ENCODE measurements around the gene FAM174C. TPM values are rescaled to one million over a fixed set of nuclear protein-coding genes. Genes with fewer than 3 reads are reported as not detected.

Gene FAM174C
- polyA plus RNA-seq, 1 of the 3 experiments (the other 2 are of a cell fraction) = 78.0 TPM

DNA sequence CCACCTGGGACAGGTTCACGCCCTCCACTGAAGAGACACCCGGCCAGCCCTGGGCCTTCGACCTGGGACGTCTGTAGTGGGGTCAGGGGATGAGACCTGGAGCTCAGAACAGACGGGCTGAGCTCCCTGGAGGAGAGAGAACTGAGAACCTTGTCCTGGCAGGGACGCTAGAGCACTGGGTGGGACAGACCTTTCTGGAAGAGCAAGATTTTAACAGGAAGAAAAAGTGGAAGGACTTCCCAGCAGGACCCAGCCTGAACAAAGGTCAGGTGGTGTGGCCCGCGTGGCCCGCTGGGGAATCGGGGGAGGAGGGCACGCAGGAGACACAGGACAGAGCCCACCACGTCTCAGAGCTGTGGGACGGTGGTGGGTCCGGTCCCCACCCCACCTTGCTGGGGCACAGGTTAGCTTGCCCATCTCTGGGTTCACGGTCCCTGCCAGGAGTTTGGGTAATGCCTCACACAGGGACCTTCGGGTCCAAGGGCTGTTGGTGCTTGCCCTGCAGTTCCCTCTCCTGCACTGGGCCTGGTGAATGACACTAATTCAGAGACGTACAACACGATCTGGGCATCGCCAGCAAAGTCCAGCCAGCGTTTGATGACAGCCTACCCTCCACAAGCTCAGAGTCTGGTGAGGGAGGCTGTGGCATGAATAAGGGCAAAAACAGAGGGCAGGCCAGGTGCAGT is 9.1 kb downstream of the FAM174C start:
- H3K9me3 ChIP-seq = no peaks in the 10 kb centered on the region
- no peak overlapping the region for H3K4me3 ChIP-seq (ENCODE audit: low read depth in 2 of 2, low read length in 1 of 2)
- peaks cover 25% of the 10 kb centered on the region for H3F3A ChIP-seq (replicated peaks; ENCODE audit: insufficient read depth)
- H3K36me3 ChIP-seq (replicated peaks in 1 of 2; ENCODE audit: control insufficient read depth in 1 of 2, insufficient read depth in 2 of 2, low read length in 1 of 2) = peaks cover 0 to 8% of the 10 kb centered on the region in 2 experiments
- no peak overlapping the region for H3K4me2 ChIP-seq
- H4K20me1 ChIP-seq (ENCODE audit: insufficient read depth) = peaks cover 5% of the 10 kb centered on the region
- no peak overlapping the region for H3K27ac ChIP-seq (ENCODE audit: low read depth in 2 of 2, low read length in 1 of 2)
- H3K9me2 ChIP-seq = no peaks in the 10 kb centered on the region
- no peak overlapping the region for H3K9ac ChIP-seq
- H3K79me2 ChIP-seq (ENCODE audit: insufficient read depth) = no peaks in the 10 kb centered on the region
- TF ChIP-seq SMC3 (IDR thresholded peaks at IDR 0.05; ENCODE audit: low read depth, low read length) (no peak), MXI1 (IDR thresholded peaks at IDR 0.05; ENCODE audit: low read depth, low read length) (no peak), RCOR1 (IDR thresholded peaks at IDR 0.05; ENCODE audit: low read length) (no peak), SIN3A (IDR thresholded peaks at IDR 0.05; ENCODE audit: borderline replicate concordance, low read depth, low read length) (no peak), CHD2 (IDR thresholded peaks at IDR 0.05; ENCODE audit: low read length, partially characterized antibody) (no peak), GABPA (IDR thresholded peaks at IDR 0.05; ENCODE audit: low read depth) (no peak), TEAD4 (IDR thresholded peaks at IDR 0.05; ENCODE audit: borderline replicate concordance, insufficient read depth) (no peak), YY1 (IDR thresholded peaks at IDR 0.05; ENCODE audit: low read depth) (no peak), RAD21 (IDR thresholded peaks at IDR 0.05; ENCODE audit: low read length) (no peak), TCF12 (IDR thresholded peaks at IDR 0.05) (no peak), NFIC (IDR thresholded peaks at IDR 0.05; ENCODE audit: borderline replicate concordance) (no peak), MAX (IDR thresholded peaks at IDR 0.05; ENCODE audit: low read depth) (no peak)
- TF ChIP-seq, protein P1, sequence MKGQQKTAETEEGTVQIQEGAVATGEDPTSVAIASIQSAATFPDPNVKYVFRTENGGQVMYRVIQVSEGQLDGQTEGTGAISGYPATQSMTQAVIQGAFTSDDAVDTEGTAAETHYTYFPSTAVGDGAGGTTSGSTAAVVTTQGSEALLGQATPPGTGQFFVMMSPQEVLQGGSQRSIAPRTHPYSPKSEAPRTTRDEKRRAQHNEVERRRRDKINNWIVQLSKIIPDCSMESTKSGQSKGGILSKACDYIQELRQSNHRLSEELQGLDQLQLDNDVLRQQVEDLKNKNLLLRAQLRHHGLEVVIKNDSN (IDR thresholded peaks at IDR 0.05; ENCODE audit: borderline replicate concordance, low read depth) = no peak
- WGBS (ENCODE audit: low lambda C conversion rate) = 93% methylated on average over 13 of the region's 20 CpGs
- peaks cover 0 to 8% of the 10 kb centered on the region in 2 experiments; a peak in 1 of 4 replicates for H3K4me1 ChIP-seq (ENCODE audit: control insufficient read depth in 1 of 2, insufficient read depth in 2 of 2, low read depth in 1 of 2, low read length in 1 of 2)
- DNase-seq = no peak
- no peak overlapping the region for H2AFZ ChIP-seq (ENCODE audit: low read depth)
- POLR2A ChIA-PET = interaction anchor here (0.9 to 2.3 kb wide), 3 partner anchors 9 to 70 kb away, joined by 3 to 9 read pairs (median 4); partner anchors contain the start of genes CIRBP and FAM174C
- CTCF ChIA-PET = interaction anchor here (0.6 to 3.2 kb wide), 11 partner anchors 12 to 161 kb away, joined by 3 to 17 read pairs (median 4); partner anchors contain the start of gene CIRBP
- no peaks in the 10 kb centered on the region for H3K27me3 ChIP-seq (ENCODE audit: insufficient read depth)

- peaks cover 18% of the 10 kb centered on the region for H3F3A ChIP-seq (replicated peaks; ENCODE audit: insufficient read depth)
- no peak overlapping the region for H3K4me2 ChIP-seq
- H3K27me3 ChIP-seq (ENCODE audit: insufficient read depth) = no peaks in the 10 kb centered on the region
- no peak overlapping the region for H2AFZ ChIP-seq (ENCODE audit: low read depth)
- peaks cover 0 to 1% of the 10 kb centered on the region in 2 experiments for H3K36me3 ChIP-seq (replicated peaks in 1 of 2; ENCODE audit: control insufficient read depth in 1 of 2, insufficient read depth in 2 of 2, low read length in 1 of 2)
- H3K27ac ChIP-seq (ENCODE audit: low read depth in 2 of 2, low read length in 1 of 2) = no peak overlapping the region
- no peak for TF ChIP-seq FOXM1 (IDR thresholded peaks at IDR 0.05; ENCODE audit: low read depth)
- no peak for TF ChIP-seq USF2 (IDR thresholded peaks at IDR 0.05; ENCODE audit: borderline replicate concordance, low read depth, low read length)
- TF ChIP-seq, protein P2, sequence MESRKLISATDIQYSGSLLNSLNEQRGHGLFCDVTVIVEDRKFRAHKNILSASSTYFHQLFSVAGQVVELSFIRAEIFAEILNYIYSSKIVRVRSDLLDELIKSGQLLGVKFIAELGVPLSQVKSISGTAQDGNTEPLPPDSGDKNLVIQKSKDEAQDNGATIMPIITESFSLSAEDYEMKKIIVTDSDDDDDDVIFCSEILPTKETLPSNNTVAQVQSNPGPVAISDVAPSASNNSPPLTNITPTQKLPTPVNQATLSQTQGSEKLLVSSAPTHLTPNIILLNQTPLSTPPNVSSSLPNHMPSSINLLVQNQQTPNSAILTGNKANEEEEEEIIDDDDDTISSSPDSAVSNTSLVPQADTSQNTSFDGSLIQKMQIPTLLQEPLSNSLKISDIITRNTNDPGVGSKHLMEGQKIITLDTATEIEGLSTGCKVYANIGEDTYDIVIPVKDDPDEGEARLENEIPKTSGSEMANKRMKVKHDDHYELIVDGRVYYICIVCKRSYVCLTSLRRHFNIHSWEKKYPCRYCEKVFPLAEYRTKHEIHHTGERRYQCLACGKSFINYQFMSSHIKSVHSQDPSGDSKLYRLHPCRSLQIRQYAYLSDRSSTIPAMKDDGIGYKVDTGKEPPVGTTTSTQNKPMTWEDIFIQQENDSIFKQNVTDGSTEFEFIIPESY (IDR thresholded peaks at IDR 0.05; ENCODE audit: borderline replicate concordance, low read depth) = no peak
- no peak for TF ChIP-seq SIN3A (IDR thresholded peaks at IDR 0.05; ENCODE audit: borderline replicate concordance, low read depth, low read length)
- TF ChIP-seq, protein P3, sequence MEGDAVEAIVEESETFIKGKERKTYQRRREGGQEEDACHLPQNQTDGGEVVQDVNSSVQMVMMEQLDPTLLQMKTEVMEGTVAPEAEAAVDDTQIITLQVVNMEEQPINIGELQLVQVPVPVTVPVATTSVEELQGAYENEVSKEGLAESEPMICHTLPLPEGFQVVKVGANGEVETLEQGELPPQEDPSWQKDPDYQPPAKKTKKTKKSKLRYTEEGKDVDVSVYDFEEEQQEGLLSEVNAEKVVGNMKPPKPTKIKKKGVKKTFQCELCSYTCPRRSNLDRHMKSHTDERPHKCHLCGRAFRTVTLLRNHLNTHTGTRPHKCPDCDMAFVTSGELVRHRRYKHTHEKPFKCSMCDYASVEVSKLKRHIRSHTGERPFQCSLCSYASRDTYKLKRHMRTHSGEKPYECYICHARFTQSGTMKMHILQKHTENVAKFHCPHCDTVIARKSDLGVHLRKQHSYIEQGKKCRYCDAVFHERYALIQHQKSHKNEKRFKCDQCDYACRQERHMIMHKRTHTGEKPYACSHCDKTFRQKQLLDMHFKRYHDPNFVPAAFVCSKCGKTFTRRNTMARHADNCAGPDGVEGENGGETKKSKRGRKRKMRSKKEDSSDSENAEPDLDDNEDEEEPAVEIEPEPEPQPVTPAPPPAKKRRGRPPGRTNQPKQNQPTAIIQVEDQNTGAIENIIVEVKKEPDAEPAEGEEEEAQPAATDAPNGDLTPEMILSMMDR (IDR thresholded peaks at IDR 0.05) = peak; percentile 7; the same call in 1 of the 2 replicates
- H3K4me3 ChIP-seq (ENCODE audit: low read depth in 2 of 2, low read length in 1 of 2) = peak overlapping the region in 1 of 2 experiments; percentile 57; a peak in 2 of 4 replicates
- 87% methylated on average over 8 of the region's 51 CpGs for WGBS (ENCODE audit: low lambda C conversion rate)
- H3K79me2 ChIP-seq (ENCODE audit: insufficient read depth) = no peaks in the 10 kb centered on the region
- DNase-seq = no peak
- H3K4me1 ChIP-seq (ENCODE audit: control insufficient read depth in 1 of 2, insufficient read depth in 2 of 2, low read depth in 1 of 2, low read length in 1 of 2) = peaks cover 0 to 8% of the 10 kb centered on the region in 2 experiments; a peak in 1 of 4 replicates
- H4K20me1 ChIP-seq (ENCODE audit: insufficient read depth) = peaks cover 2% of the 10 kb centered on the region
- CTCF ChIA-PET = interaction anchor here (0.6 to 3.2 kb wide), 9 partner anchors 13 to 160 kb away, joined by 3 to 17 read pairs (median 4); partner anchors contain the start of gene CIRBP
- no peaks in the 10 kb centered on the region for H3K9me2 ChIP-seq
- POLR2A ChIA-PET = interaction anchor here (2.3 kb wide), 1 partner anchor 16 kb away, joined by 9 read pairs; the partner anchor contains the start of gene CIRBP
- H3K9me3 ChIP-seq = no peaks in the 10 kb centered on the region
- H3K9ac ChIP-seq = no peak overlapping the region
Observed at GRCh38 chr19:1284979-1285736, 9.8 kb downstream of the FAM174C start.

Data from SK-N-SH (cell line).